GM18526 (cell line): ENCODE measurements around the gene MED13L.

Experiments used
- POLR2A ChIP-seq: IDR thresholded peaks from 3 replicates; pipeline ENCODE4 v1.6.1; 2011; ENCODE audit not compliant: insufficient read length; ENCODE audit errors: extremely low read depth

MED13L gene

DNA sequence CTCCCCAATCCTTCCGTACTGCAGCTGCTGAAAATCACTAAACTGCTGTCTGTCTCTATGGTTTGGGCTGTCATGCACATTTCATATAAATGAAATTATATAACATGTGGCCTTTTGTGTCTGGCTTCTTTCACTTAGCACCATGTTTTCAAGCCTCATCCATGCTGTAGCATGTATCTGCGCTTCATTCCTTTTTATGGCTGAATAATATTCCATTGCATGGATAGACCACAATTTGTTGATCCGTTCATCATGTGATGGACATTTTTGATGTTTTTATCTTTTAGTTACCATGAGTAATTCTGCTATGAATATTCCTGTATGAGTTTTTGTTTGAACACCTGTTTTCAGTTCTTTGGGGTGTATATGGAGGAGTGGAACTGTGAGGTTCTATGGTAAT lies 32.6 kb upstream of the MED13L start:
- no peak for TF ChIP-seq POLR2A

- no peak for TF ChIP-seq POLR2A
These were observed 31.9 kb upstream of the MED13L start for GRCh38 chr12:116309343-116309742.

DNA sequence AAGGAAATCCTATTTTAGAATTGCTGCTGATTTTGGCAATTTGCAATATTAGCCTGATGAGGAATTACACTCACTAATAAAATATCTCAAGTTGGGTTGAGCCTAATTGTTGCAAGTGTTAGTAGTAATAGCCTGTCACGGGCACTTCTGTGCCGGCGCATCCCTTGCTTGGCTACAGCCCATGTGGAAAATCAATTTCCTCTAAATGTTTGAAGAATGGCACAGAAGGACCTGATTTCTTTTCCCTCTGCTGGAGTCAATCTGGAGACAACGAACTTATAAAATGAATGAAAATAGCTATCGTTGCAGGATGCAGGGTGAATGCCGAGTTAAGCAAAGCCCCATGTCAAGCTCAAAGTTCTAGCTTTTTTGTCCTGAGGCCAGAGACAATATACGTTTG lies 31.2 kb upstream of the MED13L start:
- TF ChIP-seq POLR2A: no peak

GRCh38 chr12:116306968-116307367 lies 29.5 kb upstream of the MED13L start:
- no peak for TF ChIP-seq POLR2A

DNA sequence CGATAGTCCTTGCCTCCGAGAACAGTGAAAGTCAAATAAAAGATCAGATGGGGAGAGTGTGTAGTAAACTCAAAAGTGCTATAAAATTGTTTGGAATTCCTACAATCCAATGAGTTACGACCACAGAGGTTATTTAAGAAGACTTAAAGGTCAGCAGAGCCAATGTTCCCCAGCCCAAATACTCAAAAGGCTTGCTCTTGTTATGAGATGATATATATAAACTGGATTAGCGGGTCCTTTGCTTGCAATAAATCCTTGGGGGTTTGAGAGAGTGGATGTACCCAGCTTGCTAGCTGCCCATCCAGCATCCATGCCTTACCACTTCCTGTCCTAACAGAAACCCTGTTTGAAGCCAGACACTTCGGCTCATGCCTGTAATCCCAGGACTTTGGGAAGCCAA lies 29.0 kb upstream of the MED13L start:
- TF ChIP-seq POLR2A: no peak

DNA sequence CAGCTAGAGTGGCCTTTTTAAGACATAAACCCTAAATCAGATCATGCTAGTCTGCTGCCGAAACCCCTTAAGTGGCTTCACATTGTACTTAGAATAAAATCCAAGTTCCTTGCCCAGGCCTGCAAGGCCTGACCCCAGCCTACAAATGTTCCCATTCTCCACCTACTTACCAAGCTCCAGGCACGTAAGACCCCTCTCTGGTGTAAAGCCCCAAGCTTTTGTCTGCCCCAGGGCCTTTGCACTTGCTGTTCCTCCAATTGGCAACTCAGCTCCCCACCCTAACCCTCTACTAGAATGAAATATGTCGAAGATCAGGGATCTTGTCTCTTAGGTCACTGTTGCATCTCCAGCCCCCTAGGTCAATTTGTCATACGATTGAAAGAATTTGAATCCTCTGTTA lies 27.1 kb upstream of the MED13L start:
- TF ChIP-seq POLR2A: no peak

DNA sequence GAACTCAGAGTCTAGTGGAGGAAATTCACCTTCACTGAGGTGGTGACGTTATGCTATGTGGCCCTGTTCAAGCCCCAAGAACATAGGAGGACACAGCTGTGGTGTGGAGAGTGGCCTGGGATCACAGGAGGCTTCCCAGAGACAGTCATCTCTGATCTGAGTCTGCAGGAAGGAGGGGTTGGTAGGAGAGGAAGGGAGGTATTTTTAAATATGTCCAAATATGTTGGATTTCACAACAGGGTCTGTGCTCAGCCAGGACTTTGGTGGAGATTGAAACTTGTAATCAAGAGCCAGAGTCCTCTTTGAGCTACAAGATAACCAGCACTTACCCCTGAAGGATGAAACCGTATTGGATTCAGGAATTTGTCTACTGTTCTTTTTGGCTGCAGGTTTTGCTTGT lies 26.4 kb upstream of the MED13L start:
- no peak for TF ChIP-seq POLR2A

DNA sequence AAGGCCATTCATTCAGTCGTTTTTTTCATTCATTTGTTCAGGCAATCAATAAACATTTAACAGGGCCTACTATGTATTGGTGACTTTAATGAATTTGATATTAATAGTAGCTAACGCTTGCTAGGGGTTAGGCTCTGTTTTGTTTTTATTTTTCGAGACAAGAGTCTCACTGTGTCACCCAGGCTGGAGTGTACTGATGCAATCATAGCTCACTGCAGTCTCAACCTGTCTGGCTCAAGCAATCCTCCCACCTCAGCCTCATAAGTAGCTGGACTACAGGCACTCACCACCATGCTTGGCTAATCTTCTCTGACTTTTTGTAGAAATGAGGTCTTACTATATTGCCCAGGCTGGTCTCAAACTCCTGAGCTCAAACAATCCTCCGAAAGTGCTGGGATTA lies 25.6 kb upstream of the MED13L start:
- TF ChIP-seq POLR2A: no peak

GRCh38 chr12:116302166-116303058 lies 24.9 kb upstream of the MED13L start:
- no peak for TF ChIP-seq POLR2A

GRCh38 chr12:116301621-116302020 lies 24.1 kb upstream of the MED13L start:
- TF ChIP-seq POLR2A: no peak

DNA sequence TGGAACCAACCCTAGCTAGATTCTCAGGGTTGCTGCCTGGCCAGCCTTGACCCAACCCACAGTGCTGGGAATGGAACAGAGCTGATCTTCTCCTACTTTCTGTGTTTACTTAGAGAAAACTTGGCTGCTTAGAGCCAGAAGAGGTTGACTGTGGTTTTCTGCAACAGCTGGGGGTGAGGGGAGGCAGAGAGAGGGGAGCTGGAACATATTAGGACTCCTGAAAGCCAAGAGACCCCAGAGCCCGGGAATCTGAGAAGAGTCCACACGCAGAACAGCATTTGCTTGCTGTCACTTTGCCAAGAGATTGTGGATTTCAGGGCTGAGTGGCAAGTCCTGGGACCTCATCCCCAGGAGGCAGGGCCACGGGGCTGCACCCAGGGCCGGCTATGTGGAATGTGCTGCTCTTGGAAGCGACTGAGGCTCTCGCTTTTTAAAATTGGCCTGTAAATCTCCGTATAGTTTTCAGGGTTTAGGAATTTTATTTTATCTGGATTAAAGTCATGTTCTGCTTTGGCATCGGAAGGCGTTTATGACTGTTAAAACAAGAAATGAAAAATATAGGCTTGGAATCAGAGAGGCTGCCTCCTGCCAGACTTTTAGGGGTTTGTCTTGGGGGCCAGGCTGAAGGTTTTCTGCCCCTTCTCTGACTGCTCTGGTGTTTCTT lies 22.3 kb upstream of the MED13L start:
- TF ChIP-seq POLR2A: no peak

- TF ChIP-seq POLR2A: no peak
These were observed 21.6 kb upstream of the MED13L start for GRCh38 chr12:116299064-116299463.

DNA sequence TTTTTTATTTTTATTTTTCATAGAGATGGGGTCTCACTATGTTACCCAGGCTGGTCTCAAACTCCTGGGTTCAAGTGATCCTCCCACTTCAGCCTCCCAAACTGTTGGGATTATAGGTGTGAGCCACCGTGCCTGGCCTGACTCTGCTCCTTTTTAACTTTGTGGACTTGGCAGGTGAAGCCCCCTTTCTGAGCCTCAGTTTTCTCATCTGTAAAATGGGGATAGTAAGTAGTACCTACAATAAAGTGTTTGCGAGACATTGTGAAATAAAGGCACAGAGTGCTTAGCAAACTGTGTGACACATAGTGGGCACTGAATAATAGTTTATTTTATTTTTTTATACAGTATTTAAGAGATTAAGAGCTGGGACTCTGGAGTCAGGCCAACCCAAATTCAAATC lies 21.1 kb upstream of the MED13L start:
- TF ChIP-seq POLR2A: no peak

DNA sequence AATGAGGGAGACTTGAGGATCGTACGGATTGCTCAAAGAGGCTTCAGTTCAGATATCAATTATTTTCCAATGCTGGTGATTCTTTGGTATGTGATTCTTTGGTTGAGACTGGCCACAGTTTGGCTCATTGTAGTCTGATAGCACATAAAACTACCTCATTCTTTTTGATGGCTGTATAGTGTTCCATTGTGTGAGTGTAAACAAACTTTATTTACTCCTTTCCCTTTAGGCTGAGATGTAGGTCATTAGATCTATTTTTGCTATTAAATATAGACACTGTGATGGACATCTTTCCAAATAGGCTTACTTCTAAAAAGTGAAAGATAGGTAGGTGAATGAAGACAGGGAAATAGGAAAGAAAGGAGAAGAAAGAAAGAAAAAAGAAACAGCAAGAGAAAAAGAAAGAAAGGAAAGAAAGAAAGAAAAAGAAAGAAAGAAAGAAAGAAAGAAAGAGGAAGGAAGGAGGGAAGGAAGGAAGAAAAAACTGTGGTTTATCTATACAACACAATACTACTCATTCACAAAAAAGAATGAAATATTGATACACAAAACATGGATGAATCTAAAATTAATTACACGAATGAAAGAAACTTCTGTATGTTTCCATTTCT lies 19.8 kb upstream of the MED13L start:
- TF ChIP-seq POLR2A: no peak

GRCh38 chr12:116295327-116296263 lies 18.1 kb upstream of the MED13L start:
- no peak for TF ChIP-seq POLR2A
